GM18517 (cell line): ENCODE measurements around the gene USP2.

Source experiments
- ATAC-seq: cut with Tn5 transposase; IDR thresholded peaks from one replicate; pipeline ENCODE4 v1.9.1; 2021; ENCODE audit warnings: mild to moderate bottlenecking, moderate library complexity; ENCODE audit not compliant: unreplicated experiment

Gene USP2

GRCh38 chr11:119345685-119346084 lies 35.8 kb downstream of the USP2 start:
- ATAC-seq, result no peak

GRCh38 chr11:119344291-119345010 lies 37.0 kb downstream of the USP2 start:
- no peak for ATAC-seq

- ATAC-seq, result no peak
Measured at GRCh38 chr11:119343726-119344125, 37.8 kb downstream of the USP2 start.

GRCh38 chr11:119342362-119343130 lies 38.9 kb downstream of the USP2 start:
- ATAC-seq, result no peak

GRCh38 chr11:119342023-119342300 lies 39.5 kb downstream of the USP2 start:
- ATAC-seq, result no peak

GRCh38 chr11:119341222-119342022 lies 40.1 kb downstream of the USP2 start:
- ATAC-seq, result no peak

GRCh38 chr11:119340335-119341221 lies 40.9 kb downstream of the USP2 start, which contains the start of gene C1QTNF5:
Gene C1QTNF5 (minus strand): TSS chr11:119340883. CDS start chr11:119340397, 486 bp downstream.
- no peak for ATAC-seq

- no peak for ATAC-seq
Measured at GRCh38 chr11:119339589-119340334, 41.7 kb downstream of the USP2 start.

- ATAC-seq, result no peak
Measured at GRCh38 chr11:119338965-119339588, 42.4 kb downstream of the USP2 start.

GRCh38 chr11:119338318-119338890 lies 43.1 kb downstream of the USP2 start:
- ATAC-seq, result no peak

- ATAC-seq, result no peak
Measured at GRCh38 chr11:119337581-119338317, 43.7 kb downstream of the USP2 start.

GRCh38 chr11:119336744-119337469 lies 44.6 kb downstream of the USP2 start:
- ATAC-seq, result no peak

- no peak for ATAC-seq
Measured at GRCh38 chr11:119335655-119336543, 45.6 kb downstream of the USP2 start.

GRCh38 chr11:119335091-119335654 lies 46.3 kb downstream of the USP2 start:
- ATAC-seq, result no peak

GRCh38 chr11:119334174-119334930 lies 47.1 kb downstream of the USP2 start, which contains the start of gene RNF26:
Gene RNF26 (plus strand): TSS chr11:119334527. CDS start chr11:119335123, 596 bp downstream.
- peak; percentile 94 for ATAC-seq
